Stomach smooth muscle (tissue), 2 donors: ENCODE measurements around the gene RGS2.

Experiments used
- H3K27ac ChIP-seq: one replicate; pipeline ENCODE4 v1.7.0; 2013; ENCODE audit warnings: mild to moderate bottlenecking, low read length, inconsistent platforms
- H3K27me3 ChIP-seq, 2 donors: one replicate each; pipeline ENCODE4 v1.7.0; 2013; ENCODE audit warnings: low read length in 2 of 2; ENCODE audit not compliant: insufficient read depth in 2 of 2, control insufficient read depth in 1 of 2
- H3K36me3 ChIP-seq, 2 donors: one replicate each; pipeline ENCODE4 v1.7.0; 2013; ENCODE audit warnings: low read length in 2 of 2; ENCODE audit not compliant: control insufficient read depth in 2 of 2, insufficient read depth in 2 of 2
- H3K4me1 ChIP-seq: one replicate; pipeline ENCODE4 v1.7.0; 2013; ENCODE audit warnings: low read length; ENCODE audit not compliant: control insufficient read depth, insufficient read depth
- H3K4me3 ChIP-seq, 2 donors: one replicate each; pipeline ENCODE4 v1.7.0; 2013; ENCODE audit warnings: low read length in 2 of 2
- H3K9ac ChIP-seq, 2 donors: one replicate each; pipeline ENCODE4 v1.7.0; 2013; ENCODE audit warnings: low read length in 2 of 2, mild to moderate bottlenecking in 1 of 2
- H3K9me3 ChIP-seq, 2 donors: one replicate each; pipeline ENCODE4 v1.7.0; 2013; ENCODE audit warnings: low read length in 2 of 2; ENCODE audit not compliant: control insufficient read depth in 2 of 2
- donor health status: healthy.
- donor health status: Pancreatic carcinoma.

Gene RGS2

GRCh38 chr1:192795916-192796618 is 12.8 kb upstream of the RGS2 start:
- no peaks in the 10 kb centered on the region for H3K36me3 ChIP-seq
- no peaks in the 10 kb centered on the region for H3K9me3 ChIP-seq
- no peaks in the 10 kb centered on the region for H3K27me3 ChIP-seq
- no peak overlapping the region for H3K4me3 ChIP-seq
- H3K27ac ChIP-seq = no peak overlapping the region
- no peaks in the 10 kb centered on the region for H3K4me1 ChIP-seq
- H3K9ac ChIP-seq = no peak overlapping the region

GRCh38 chr1:192797143-192797542 is 11.7 kb upstream of the RGS2 start:
- no peak overlapping the region for H3K27ac ChIP-seq
- no peak overlapping the region for H3K9ac ChIP-seq
- H3K36me3 ChIP-seq = no peaks in the 10 kb centered on the region
- no peaks in the 10 kb centered on the region for H3K4me1 ChIP-seq
- H3K9me3 ChIP-seq = no peaks in the 10 kb centered on the region
- H3K4me3 ChIP-seq = no peak overlapping the region
- H3K27me3 ChIP-seq = no peaks in the 10 kb centered on the region

GRCh38 chr1:192797891-192798290 is 10.9 kb upstream of the RGS2 start:
- no peaks in the 10 kb centered on the region for H3K27me3 ChIP-seq
- no peak overlapping the region for H3K9ac ChIP-seq
- no peaks in the 10 kb centered on the region for H3K4me1 ChIP-seq
- H3K36me3 ChIP-seq = no peaks in the 10 kb centered on the region
- H3K27ac ChIP-seq = no peak overlapping the region
- H3K4me3 ChIP-seq = no peak overlapping the region
- no peaks in the 10 kb centered on the region for H3K9me3 ChIP-seq

- Histone ChIP-seq H3K27ac (no peak overlapping the region), H3K27me3 (no peaks in the 10 kb centered on the region), H3K4me3 (no peak overlapping the region), H3K36me3 (no peaks in the 10 kb centered on the region), H3K9me3 (no peaks in the 10 kb centered on the region), H3K4me1 (no peaks in the 10 kb centered on the region), H3K9ac (no peak overlapping the region)
Observed at GRCh38 chr1:192801451-192801850, 7.4 kb upstream of the RGS2 start.

GRCh38 chr1:192802406-192802805 is 6.4 kb upstream of the RGS2 start:
- Histone ChIP-seq H3K36me3 (no peaks in the 10 kb centered on the region), H3K27ac (no peak overlapping the region)

GRCh38 chr1:192803501-192803900 is 5.3 kb upstream of the RGS2 start:
- no peak overlapping the region for H3K9ac ChIP-seq
- H3K36me3 ChIP-seq = no peaks in the 10 kb centered on the region
- H3K27me3 ChIP-seq = no peaks in the 10 kb centered on the region

More at GRCh38 chr1:192802406-192802805, 6.4 kb upstream of the RGS2 start:
- Histone ChIP-seq H3K9ac (no peak overlapping the region), H3K27me3 (no peaks in the 10 kb centered on the region), H3K9me3 (no peaks in the 10 kb centered on the region), H3K4me3 (no peak overlapping the region), H3K4me1 (no peaks in the 10 kb centered on the region)

GRCh38 chr1:192805832-192806323 is 3.0 kb upstream of the RGS2 start:
- Histone ChIP-seq H3K36me3 (peaks cover 6 to 13% of the 10 kb centered on the region in 2 donors), H3K27me3 (no peaks in the 10 kb centered on the region), H3K27ac (no peak overlapping the region), H3K4me1 (no peaks in the 10 kb centered on the region), H3K9me3 (no peaks in the 10 kb centered on the region), H3K9ac (no peak overlapping the region), H3K4me3 (no peak overlapping the region)

More at GRCh38 chr1:192803501-192803900, 5.3 kb upstream of the RGS2 start:
- Histone ChIP-seq H3K9me3 (no peaks in the 10 kb centered on the region), H3K27ac (no peak overlapping the region), H3K4me3 (no peak overlapping the region), H3K4me1 (no peaks in the 10 kb centered on the region)

- Histone ChIP-seq H3K4me1 (no peaks in the 10 kb centered on the region), H3K27me3 (no peaks in the 10 kb centered on the region), H3K27ac (peak overlapping the region; percentile 98), H3K9me3 (no peaks in the 10 kb centered on the region), H3K9ac (peak overlapping the region; percentile 90 to 95), H3K36me3 (peaks cover 12 to 23% of the 10 kb centered on the region in 2 donors), H3K4me3 (peak overlapping the region; percentile 98 to 99)
Observed at GRCh38 chr1:192807211-192808162, 1.4 kb upstream of the RGS2 start.

- Histone ChIP-seq H3K9ac (peak overlapping the region; percentile 90 to 95), H3K36me3 (peaks cover 12 to 25% of the 10 kb centered on the region in 2 donors), H3K4me3 (peak overlapping the region; percentile 98 to 99), H3K27me3 (no peaks in the 10 kb centered on the region), H3K27ac (peak overlapping the region; percentile 98), H3K4me1 (no peaks in the 10 kb centered on the region), H3K9me3 (no peaks in the 10 kb centered on the region)
Observed at GRCh38 chr1:192808163-192808517, 699 bp upstream of the RGS2 start.

GRCh38 chr1:192809307-192810252 is 741 bp downstream of the RGS2 start:
- peak overlapping the region; percentile 98 for H3K27ac ChIP-seq
- no peaks in the 10 kb centered on the region for H3K27me3 ChIP-seq
- H3K9ac ChIP-seq = peak overlapping the region; percentile 95 to 97
- peaks cover 12 to 25% of the 10 kb centered on the region in 2 donors for H3K36me3 ChIP-seq
- H3K4me1 ChIP-seq = no peaks in the 10 kb centered on the region
- H3K9me3 ChIP-seq = no peaks in the 10 kb centered on the region
- peak overlapping the region; percentile 98 to 99 for H3K4me3 ChIP-seq
